ENCODE data around the gene LY6G6D.

The LY6G6D gene

DNA sequence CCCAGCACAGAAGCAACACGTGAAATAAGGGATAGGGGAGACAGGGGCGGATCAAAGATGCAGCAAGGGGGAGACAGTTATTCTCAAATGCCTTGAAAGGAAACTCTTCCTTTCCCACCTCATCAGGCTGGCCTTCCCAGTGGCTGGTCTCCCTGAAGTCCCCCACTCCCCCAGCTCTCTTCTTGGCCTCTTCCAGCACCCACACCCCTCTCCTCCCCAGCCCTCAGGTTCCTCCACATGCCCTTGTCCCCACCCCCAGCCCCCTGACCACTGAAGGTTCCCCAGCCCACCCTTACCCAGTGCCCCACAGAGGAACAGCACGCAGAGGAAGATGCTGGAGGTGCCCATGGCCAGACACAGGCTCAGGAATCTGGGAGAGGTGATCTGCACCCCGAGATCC lies 1.7 kb upstream of the LY6G6D start:
- H4K8ac ChIP-seq (ENCODE audit: low read depth, low read length) = no peak overlapping the region
- H3K27me3 ChIP-seq (ENCODE audit: control insufficient read depth in 3 of 3, insufficient read depth in 3 of 3, low read depth in 1 of 3, low read length in 3 of 3) = peaks cover 0 to 8% (median 0%) of the 10 kb centered on the region in 3 experiments
- H3K14ac ChIP-seq (ENCODE audit: low read length) = no peak overlapping the region
- H3K23ac ChIP-seq (ENCODE audit: low read depth, low read length, poor library complexity) = no peak overlapping the region
- H2AK5ac ChIP-seq (ENCODE audit: low read depth, low read length) = peak overlapping the region; percentile 40
- H3K9me3 ChIP-seq (replicated peaks in 1 of 2; ENCODE audit: control insufficient read depth in 2 of 2, insufficient read depth in 1 of 2, low read depth in 1 of 2, low read length in 2 of 2) = no peaks in the 10 kb centered on the region
- H3K18ac ChIP-seq (ENCODE audit: low read length) = peak overlapping the region; percentile 73
- H3K79me1 ChIP-seq (ENCODE audit: low read depth, low read length) = no peaks in the 10 kb centered on the region
- H2BK5ac ChIP-seq (ENCODE audit: low read length) = no peak overlapping the region
- H3K4me1 ChIP-seq (ENCODE audit: control insufficient read depth in 2 of 2, insufficient read depth in 1 of 2, low read depth in 1 of 2, low read length in 2 of 2) = peaks cover 13 to 17% of the 10 kb centered on the region in 2 donors
- peak overlapping the region; percentile 7 for H2BK15ac ChIP-seq (ENCODE audit: low read length)
- no peak overlapping the region for H2BK12ac ChIP-seq (ENCODE audit: low read length)
- H3K9ac ChIP-seq (ENCODE audit: low read depth, low read length, poor library complexity) = no peak overlapping the region
- H3K4ac ChIP-seq (ENCODE audit: low read length) = no peak overlapping the region
- no peak overlapping the region for H4K91ac ChIP-seq (ENCODE audit: low read depth, low read length, poor library complexity)
- H3K36me3 ChIP-seq (replicated peaks in 1 of 2; ENCODE audit: control insufficient read depth in 2 of 2, insufficient read depth in 2 of 2, low read length in 2 of 2) = no peaks in the 10 kb centered on the region
- no peak overlapping the region for H3K27ac ChIP-seq (replicated peaks; ENCODE audit: low read length)
- peak overlapping the region; percentile 84 for H2AFZ ChIP-seq (ENCODE audit: low read length)
- no peak overlapping the region for H3K4me2 ChIP-seq (ENCODE audit: insufficient read depth, low read length, poor library complexity, severe bottlenecking)
- H3K4me3 ChIP-seq (ENCODE audit: low read length in 2 of 2) = no peak overlapping the region
- H2BK120ac ChIP-seq (ENCODE audit: low read depth, low read length) = no peak overlapping the region
- no CpG with 5 or more reads among the region's 4 CpGs for WGBS, 2 donors (ENCODE audit: extremely low coverage in 2 of 2, insufficient read length in 2 of 2, insufficient replicate concordance in 1 of 2)
- no peak for DNase-seq (ENCODE audit: low spot score)

DNA sequence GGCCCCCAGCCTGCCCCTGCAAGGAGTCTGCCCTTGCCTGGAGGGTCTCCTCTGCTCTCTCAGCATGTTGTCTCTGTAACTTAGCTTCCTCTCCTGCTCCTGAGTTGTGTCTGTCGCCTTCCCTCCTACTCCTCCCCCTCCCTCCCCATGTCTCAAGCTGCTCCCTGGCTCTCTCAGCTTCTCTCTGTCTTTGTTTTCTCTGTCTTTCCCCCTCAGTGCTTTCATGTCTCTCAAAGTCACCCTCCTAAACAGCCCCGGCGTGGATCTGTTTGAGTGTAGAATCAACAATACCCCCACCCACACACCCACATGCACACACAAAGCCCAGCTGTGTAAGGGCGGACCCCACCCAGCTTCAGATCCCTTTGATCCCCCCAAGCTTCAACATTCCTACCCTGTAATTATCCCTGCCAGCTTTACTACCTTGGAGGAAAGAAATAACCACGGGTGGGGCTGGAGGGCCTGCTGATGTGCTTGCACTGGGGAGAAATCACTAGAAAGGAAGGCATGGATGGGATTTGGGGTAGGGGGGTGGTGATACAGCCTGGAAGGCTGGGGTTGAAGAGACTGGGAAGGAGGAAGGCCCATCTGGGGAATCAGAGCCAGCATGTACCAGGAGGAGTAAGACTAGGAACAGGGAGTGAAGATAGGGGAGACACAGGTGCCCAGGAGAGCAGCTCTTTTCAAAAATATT lies 1.0 kb upstream of the LY6G6D start:
- H3K4me1 ChIP-seq (ENCODE audit: control insufficient read depth in 2 of 2, insufficient read depth in 1 of 2, low read depth in 1 of 2, low read length in 2 of 2) = peaks cover 13 to 17% of the 10 kb centered on the region in 2 donors
- no peak overlapping the region for H2BK15ac ChIP-seq (ENCODE audit: low read length)
- peaks cover 0 to 8% (median 0%) of the 10 kb centered on the region in 3 experiments for H3K27me3 ChIP-seq (ENCODE audit: control insufficient read depth in 3 of 3, insufficient read depth in 3 of 3, low read depth in 1 of 3, low read length in 3 of 3)
- H3K14ac ChIP-seq (ENCODE audit: low read length) = no peak overlapping the region
- no peak overlapping the region for H3K23ac ChIP-seq (ENCODE audit: low read depth, low read length, poor library complexity)
- H3K4ac ChIP-seq (ENCODE audit: low read length) = no peak overlapping the region
- H4K91ac ChIP-seq (ENCODE audit: low read depth, low read length, poor library complexity) = no peak overlapping the region
- H2AK5ac ChIP-seq (ENCODE audit: low read depth, low read length) = no peak overlapping the region
- no peak overlapping the region for H2BK12ac ChIP-seq (ENCODE audit: low read length)
- H3K4me3 ChIP-seq (ENCODE audit: low read length in 2 of 2) = no peak overlapping the region
- H3K79me1 ChIP-seq (ENCODE audit: low read depth, low read length) = no peaks in the 10 kb centered on the region
- no peaks in the 10 kb centered on the region for H3K36me3 ChIP-seq (replicated peaks in 1 of 2; ENCODE audit: control insufficient read depth in 2 of 2, insufficient read depth in 2 of 2, low read length in 2 of 2)
- no peak overlapping the region for H2BK120ac ChIP-seq (ENCODE audit: low read depth, low read length)
- no peak overlapping the region for H3K9ac ChIP-seq (ENCODE audit: low read depth, low read length, poor library complexity)
- H2BK5ac ChIP-seq (ENCODE audit: low read length) = no peak overlapping the region
- peak overlapping the region; percentile 84 for H2AFZ ChIP-seq (ENCODE audit: low read length)
- DNase-seq (ENCODE audit: low spot score) = peak; percentile 44
- H3K27ac ChIP-seq (replicated peaks; ENCODE audit: low read length) = no peak overlapping the region
- no CpG with 5 or more reads among the region's 5 CpGs for WGBS, 2 donors (ENCODE audit: extremely low coverage in 2 of 2, insufficient read length in 2 of 2, insufficient replicate concordance in 1 of 2)
- H3K9me3 ChIP-seq (replicated peaks in 1 of 2; ENCODE audit: control insufficient read depth in 2 of 2, insufficient read depth in 1 of 2, low read depth in 1 of 2, low read length in 2 of 2) = no peaks in the 10 kb centered on the region
- H3K4me2 ChIP-seq (ENCODE audit: insufficient read depth, low read length, poor library complexity, severe bottlenecking) = peak overlapping the region; percentile 23
- H4K8ac ChIP-seq (ENCODE audit: low read depth, low read length) = no peak overlapping the region
- H3K18ac ChIP-seq (ENCODE audit: low read length) = peak overlapping the region; percentile 73

DNA sequence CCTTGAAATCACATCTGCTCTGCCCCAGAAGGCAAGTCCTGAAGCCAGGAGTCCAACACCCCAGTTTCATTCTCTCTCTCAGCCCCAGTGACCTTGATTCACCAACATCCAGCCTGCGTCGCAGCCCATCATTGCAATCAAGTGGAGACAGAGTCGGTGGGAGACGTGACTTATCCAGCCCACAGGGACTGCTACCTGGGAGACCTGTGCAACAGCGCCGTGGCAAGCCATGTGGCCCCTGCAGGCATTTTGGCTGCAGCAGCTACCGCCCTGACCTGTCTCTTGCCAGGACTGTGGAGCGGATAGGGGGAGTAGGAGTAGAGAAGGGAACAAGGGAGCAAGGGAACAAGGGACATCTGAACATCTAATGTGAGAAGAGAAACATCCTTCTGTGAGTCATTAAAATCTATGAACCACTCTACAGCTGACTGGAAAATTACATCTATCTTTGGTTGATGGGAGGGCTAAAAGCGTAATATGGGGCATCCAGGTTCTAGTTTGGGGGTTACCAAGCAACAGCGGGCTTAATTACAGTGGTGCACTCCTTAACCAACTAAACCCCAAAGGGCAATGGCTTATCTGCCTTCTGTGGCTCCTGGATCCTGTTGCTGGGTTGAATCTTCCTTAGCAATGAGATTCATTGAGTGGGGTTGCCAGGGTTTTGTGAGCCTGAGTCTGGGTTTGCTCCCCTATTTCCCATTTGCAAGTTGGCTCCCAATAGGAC lies 2.5 kb downstream of the LY6G6D start:
- no peaks in the 10 kb centered on the region for H3K36me3 ChIP-seq (replicated peaks in 1 of 2; ENCODE audit: control insufficient read depth in 2 of 2, insufficient read depth in 2 of 2, low read length in 2 of 2)
- no peak overlapping the region for H3K4me2 ChIP-seq (ENCODE audit: insufficient read depth, low read length, poor library complexity, severe bottlenecking)
- H2AK5ac ChIP-seq (ENCODE audit: low read depth, low read length) = peak overlapping the region; percentile 71
- no peaks in the 10 kb centered on the region for H3K9me3 ChIP-seq (replicated peaks in 1 of 2; ENCODE audit: control insufficient read depth in 2 of 2, insufficient read depth in 1 of 2, low read depth in 1 of 2, low read length in 2 of 2)
- no peak overlapping the region for H3K9ac ChIP-seq (ENCODE audit: low read depth, low read length, poor library complexity)
- no peak overlapping the region for H3K18ac ChIP-seq (ENCODE audit: low read length)
- H3K27me3 ChIP-seq (ENCODE audit: control insufficient read depth in 3 of 3, insufficient read depth in 3 of 3, low read depth in 1 of 3, low read length in 3 of 3) = peaks cover 0 to 3% (median 0%) of the 10 kb centered on the region in 3 experiments
- no peak overlapping the region for H2BK12ac ChIP-seq (ENCODE audit: low read length)
- H2BK120ac ChIP-seq (ENCODE audit: low read depth, low read length) = no peak overlapping the region
- no peak overlapping the region for H4K91ac ChIP-seq (ENCODE audit: low read depth, low read length, poor library complexity)
- H3K79me1 ChIP-seq (ENCODE audit: low read depth, low read length) = no peaks in the 10 kb centered on the region
- no peak overlapping the region for H3K4ac ChIP-seq (ENCODE audit: low read length)
- no peak overlapping the region for H3K27ac ChIP-seq (replicated peaks; ENCODE audit: low read length)
- no peak for DNase-seq (ENCODE audit: low spot score)
- H2BK5ac ChIP-seq (ENCODE audit: low read length) = no peak overlapping the region
- no peak overlapping the region for H3K14ac ChIP-seq (ENCODE audit: low read length)
- H4K8ac ChIP-seq (ENCODE audit: low read depth, low read length) = no peak overlapping the region
- H2BK15ac ChIP-seq (ENCODE audit: low read length) = no peak overlapping the region
- no peak overlapping the region for H2AFZ ChIP-seq (ENCODE audit: low read length)
- no CpG with 5 or more reads among the region's 10 CpGs for WGBS, 2 donors (ENCODE audit: extremely low coverage in 2 of 2, insufficient read length in 2 of 2, insufficient replicate concordance in 1 of 2)
- no peak overlapping the region for H3K4me3 ChIP-seq (ENCODE audit: low read length in 2 of 2)
- peaks cover 13 to 14% of the 10 kb centered on the region in 2 donors for H3K4me1 ChIP-seq (ENCODE audit: control insufficient read depth in 2 of 2, insufficient read depth in 1 of 2, low read depth in 1 of 2, low read length in 2 of 2)
- H3K23ac ChIP-seq (ENCODE audit: low read depth, low read length, poor library complexity) = peak overlapping the region; percentile 71

DNA sequence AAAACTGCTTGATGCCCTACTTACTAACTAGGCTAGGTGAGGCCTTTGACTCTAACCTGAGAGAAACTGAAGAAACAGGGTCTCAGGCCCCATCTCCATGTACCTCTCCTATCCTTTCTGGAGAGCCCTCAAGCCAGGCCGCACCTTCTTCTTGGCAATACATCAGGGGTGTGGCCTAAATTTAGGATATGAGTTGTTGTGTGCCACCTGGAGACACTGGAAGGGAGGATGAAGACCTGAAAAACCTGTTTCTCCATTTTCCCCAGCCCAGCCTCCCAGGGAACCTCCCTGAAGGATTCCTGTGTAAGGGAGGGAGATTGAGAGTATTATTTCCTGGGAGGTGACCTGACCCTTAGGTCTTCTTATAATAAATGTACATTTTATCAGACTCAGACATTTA lies 3.1 kb downstream of the LY6G6D start:
- Histone ChIP-seq H3K23ac (ENCODE audit: low read depth, low read length, poor library complexity) (no peak overlapping the region), H3K36me3 (replicated peaks in 1 of 2; ENCODE audit: control insufficient read depth in 2 of 2, insufficient read depth in 2 of 2, low read length in 2 of 2) (no peaks in the 10 kb centered on the region), H4K91ac (ENCODE audit: low read depth, low read length, poor library complexity) (no peak overlapping the region), H3K4me2 (ENCODE audit: insufficient read depth, low read length, poor library complexity, severe bottlenecking) (no peak overlapping the region), H2AK5ac (ENCODE audit: low read depth, low read length) (no peak overlapping the region), H2BK120ac (ENCODE audit: low read depth, low read length) (no peak overlapping the region), H3K27me3 (ENCODE audit: control insufficient read depth in 3 of 3, insufficient read depth in 3 of 3, low read depth in 1 of 3, low read length in 3 of 3) (peaks cover 0 to 3% (median 0%) of the 10 kb centered on the region in 3 experiments), H3K14ac (ENCODE audit: low read length) (no peak overlapping the region), H3K27ac (replicated peaks; ENCODE audit: low read length) (no peak overlapping the region), H4K8ac (ENCODE audit: low read depth, low read length) (no peak overlapping the region), H3K4me1 (ENCODE audit: control insufficient read depth in 2 of 2, insufficient read depth in 1 of 2, low read depth in 1 of 2, low read length in 2 of 2) (peaks cover 12 to 14% of the 10 kb centered on the region in 2 donors), H3K4ac (ENCODE audit: low read length) (no peak overlapping the region), H2BK12ac (ENCODE audit: low read length) (no peak overlapping the region), H3K9me3 (replicated peaks in 1 of 2; ENCODE audit: control insufficient read depth in 2 of 2, insufficient read depth in 1 of 2, low read depth in 1 of 2, low read length in 2 of 2) (no peaks in the 10 kb centered on the region), H3K4me3 (ENCODE audit: low read length in 2 of 2) (no peak overlapping the region), H2BK5ac (ENCODE audit: low read length) (no peak overlapping the region), H3K9ac (ENCODE audit: low read depth, low read length, poor library complexity) (no peak overlapping the region), H2BK15ac (ENCODE audit: low read length) (no peak overlapping the region), H3K79me1 (ENCODE audit: low read depth, low read length) (no peaks in the 10 kb centered on the region), H2AFZ (ENCODE audit: low read length) (no peak overlapping the region), H3K18ac (ENCODE audit: low read length) (no peak overlapping the region)
- WGBS, 2 donors (ENCODE audit: extremely low coverage in 2 of 2, insufficient read length in 2 of 2, insufficient replicate concordance in 1 of 2) = no CpG with 5 or more reads among the region's 1 CpG
- DNase-seq (ENCODE audit: low spot score) = no peak
